Hepatic stellate cell (primary cell): Measurements from ENCODE around the gene BCR.
A peak's percentile ranks its signal among the peaks of the same experiment; 100 is the strongest.

Source experiments
- DNase-seq: peaks from one replicate; pipeline ENCODE4 v3.0.0; 2011; ENCODE audit warnings: low spot score

The BCR gene

GRCh38 chr22:23245799-23246136 is 65.5 kb downstream of the BCR start:
- no peak for DNase-seq

GRCh38 chr22:23246982-23247766 is 66.9 kb downstream of the BCR start:
- DNase-seq: no peak

DNA sequence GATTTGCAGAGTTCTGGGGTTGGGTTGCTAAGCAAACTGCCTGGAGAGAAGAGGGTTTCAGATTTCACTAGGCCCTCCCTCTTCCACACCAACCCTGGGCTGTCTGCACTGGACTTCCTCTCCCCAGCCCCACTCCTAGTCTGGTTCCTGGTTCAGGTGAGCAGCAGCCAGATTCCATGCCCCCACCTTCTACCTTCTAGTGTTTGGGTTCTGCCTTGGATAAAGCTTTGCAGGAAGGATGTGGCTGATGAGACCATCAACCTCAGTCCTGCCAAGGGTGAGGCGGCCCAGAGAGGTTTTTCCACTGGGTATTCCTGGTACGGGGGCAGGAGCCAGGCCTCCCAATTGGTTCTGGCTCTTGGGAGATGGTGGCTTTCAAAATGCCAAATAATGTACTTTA is 68.3 kb downstream of the BCR start:
- no peak for DNase-seq

- DNase-seq: no peak
These were observed 69.9 kb downstream of the BCR start for GRCh38 chr22:23250056-23250784.

DNA sequence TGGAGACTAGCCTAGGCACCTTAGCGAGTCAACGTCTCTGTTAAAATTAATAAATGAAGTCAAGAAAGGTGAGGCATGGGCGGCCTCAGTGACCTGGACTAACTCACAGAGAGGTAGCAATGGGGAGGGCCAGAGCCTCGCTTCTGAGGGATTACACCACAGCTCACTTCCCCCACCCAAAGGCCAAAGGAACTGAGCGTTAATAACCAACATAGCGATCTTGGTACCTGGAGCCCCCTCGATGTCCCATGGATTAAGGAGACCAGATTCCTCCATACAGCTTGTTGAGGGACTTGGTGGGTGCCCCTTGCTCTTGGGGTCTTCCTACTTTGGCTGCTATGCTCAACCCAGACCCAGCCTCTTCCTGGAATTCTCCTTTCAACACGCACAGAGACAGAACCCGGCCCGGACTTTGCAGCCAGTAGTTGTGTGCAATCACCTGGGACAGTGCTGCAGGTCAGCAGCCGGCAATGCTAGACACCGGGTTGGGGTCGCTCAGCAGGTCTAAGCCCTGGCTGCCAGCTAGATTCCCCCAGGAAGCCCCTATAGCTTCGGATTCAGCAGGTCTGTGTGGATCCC is 70.6 kb downstream of the BCR start:
- no peak for DNase-seq

DNA sequence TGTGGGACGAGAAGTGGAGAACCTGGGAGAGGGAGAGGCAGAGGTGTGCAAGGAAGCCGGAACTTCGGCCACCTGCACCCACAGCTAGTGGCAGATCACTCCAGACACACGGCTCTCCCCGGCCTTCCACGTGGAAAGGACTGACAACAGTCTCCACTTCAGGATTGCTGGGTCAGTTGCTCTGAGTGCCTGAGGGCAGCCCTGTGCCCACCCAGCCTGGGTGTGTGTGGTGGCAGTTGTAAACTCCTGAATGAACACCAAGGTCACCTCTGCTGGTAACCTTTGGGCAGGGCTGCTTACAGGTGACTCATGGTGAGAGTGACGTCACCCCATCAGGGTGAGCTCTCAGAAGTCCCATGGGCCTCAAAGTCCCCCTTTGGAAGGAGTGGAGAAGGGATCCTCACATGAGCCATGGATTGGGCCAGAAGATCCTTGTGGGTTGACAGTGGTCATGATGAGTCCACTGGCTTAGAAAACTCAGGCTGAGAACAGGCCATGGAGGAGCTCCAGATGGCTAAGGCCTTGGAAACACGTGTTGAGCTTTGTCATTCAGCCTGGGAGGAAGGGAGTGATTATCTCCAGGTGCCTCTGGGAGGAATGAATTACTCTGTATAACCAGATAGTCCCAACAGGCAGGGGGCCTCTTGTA is 71.3 kb downstream of the BCR start:
- DNase-seq: no peak

DNA sequence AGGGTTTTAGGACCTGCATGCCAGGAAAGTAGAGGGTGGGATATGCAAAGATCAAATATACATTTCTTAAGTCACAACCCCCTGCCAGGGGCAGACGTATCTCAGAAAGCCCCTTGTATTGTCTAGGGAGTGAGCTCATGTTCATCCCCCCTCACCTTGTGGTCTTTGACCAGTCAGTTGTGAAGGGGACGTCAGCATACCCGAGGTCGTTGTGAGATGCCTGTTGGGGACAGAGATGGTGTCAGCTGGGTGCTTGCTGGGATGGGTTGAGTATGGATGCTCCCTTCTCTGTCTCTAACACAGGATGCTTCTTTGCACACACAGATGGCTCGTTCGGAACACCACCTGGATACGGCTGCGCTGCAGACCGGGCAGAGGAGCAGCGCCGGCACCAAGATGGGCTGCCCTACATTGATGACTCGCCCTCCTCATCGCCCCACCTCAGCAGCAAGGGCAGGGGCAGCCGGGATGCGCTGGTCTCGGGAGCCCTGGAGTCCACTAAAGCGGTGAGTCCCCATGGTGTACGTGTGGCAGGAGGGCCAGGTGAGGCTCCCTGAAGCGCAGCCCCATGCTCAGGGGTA is 73.3 kb downstream of the BCR start:
- DNase-seq: no peak

DNA sequence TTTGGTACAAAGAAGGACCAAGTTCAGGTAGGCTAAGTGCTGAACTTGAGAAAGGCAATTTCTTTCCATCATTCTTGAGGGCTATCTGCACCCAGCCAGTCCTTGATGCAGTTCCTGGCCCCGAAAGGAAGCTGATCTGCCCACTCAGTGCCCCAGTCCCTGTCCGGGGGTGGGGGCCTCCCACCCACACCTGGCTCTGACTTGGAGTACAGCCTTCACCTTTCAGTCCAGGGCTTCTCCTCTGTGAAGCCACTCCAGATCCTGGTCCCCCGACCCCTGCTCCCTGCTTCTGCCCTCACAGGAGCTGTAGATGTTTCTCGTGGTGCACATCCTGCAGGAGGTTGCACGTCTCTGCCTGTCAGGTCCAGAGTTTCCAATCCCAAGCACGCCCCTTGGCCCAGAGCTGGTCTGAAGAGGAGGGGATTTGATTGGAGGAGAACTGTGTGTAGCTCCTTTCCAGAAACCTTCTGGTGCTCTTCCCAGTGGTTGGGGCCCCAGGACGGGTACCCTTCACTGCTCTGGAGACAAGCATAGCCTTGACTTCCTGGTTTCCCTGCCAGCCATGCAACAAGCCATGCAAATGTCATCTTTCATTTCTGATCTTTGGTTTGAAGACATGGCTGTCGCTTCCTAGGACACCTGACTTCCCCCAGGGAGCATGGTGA is 75.3 kb downstream of the BCR start:
- DNase-seq: no peak

GRCh38 chr22:23256171-23256932 is 76.0 kb downstream of the BCR start:
- no peak for DNase-seq

DNA sequence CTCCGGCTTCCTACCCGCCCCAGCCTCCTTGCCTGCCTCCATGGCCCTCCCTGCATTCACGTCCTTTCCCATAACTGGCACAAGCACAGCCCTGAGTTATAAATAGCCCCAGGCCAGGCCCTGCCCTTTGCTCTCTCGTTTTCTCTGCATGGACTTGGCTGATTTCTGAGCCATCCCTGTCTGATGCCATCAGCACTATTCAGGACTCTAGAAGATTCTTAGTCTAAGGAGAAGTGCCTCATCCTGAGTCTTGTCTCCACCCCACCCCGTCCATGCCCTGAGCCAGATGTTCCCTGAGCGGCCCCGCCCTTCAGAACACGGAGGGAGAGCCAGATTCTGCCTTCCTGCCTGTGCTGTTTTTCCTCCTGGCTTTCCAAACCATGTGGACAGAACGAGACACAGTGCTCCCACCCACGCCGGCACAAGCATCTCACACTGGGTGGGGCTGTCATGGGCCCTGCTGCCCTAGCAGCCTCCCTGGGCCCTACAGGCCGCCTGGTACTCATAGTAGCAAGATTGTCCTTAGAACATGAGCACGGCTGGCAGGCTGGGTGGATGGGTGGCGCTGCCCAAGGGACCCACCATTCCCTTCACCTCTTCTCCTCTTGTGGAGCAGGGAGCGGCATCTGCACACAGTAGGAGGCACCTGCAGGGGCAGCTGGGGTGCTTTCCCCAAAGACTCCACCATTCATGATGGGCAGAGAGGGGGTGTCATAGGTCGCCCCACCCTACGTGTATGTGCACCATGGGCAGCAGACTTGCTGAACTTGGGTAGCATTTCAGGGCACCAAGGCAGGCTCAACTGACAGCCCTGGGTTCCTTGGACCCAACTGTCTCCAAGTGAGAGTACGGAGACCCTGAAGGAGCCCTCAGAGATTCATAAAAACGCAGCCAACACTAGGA is 76.9 kb downstream of the BCR start:
- DNase-seq: peak; percentile 60

GRCh38 chr22:23257889-23258825 is 77.8 kb downstream of the BCR start:
- no peak for DNase-seq

- no peak for DNase-seq
These were observed 78.5 kb downstream of the BCR start for GRCh38 chr22:23258826-23259170.

GRCh38 chr22:23259916-23260644 is 79.8 kb downstream of the BCR start:
- no peak for DNase-seq

DNA sequence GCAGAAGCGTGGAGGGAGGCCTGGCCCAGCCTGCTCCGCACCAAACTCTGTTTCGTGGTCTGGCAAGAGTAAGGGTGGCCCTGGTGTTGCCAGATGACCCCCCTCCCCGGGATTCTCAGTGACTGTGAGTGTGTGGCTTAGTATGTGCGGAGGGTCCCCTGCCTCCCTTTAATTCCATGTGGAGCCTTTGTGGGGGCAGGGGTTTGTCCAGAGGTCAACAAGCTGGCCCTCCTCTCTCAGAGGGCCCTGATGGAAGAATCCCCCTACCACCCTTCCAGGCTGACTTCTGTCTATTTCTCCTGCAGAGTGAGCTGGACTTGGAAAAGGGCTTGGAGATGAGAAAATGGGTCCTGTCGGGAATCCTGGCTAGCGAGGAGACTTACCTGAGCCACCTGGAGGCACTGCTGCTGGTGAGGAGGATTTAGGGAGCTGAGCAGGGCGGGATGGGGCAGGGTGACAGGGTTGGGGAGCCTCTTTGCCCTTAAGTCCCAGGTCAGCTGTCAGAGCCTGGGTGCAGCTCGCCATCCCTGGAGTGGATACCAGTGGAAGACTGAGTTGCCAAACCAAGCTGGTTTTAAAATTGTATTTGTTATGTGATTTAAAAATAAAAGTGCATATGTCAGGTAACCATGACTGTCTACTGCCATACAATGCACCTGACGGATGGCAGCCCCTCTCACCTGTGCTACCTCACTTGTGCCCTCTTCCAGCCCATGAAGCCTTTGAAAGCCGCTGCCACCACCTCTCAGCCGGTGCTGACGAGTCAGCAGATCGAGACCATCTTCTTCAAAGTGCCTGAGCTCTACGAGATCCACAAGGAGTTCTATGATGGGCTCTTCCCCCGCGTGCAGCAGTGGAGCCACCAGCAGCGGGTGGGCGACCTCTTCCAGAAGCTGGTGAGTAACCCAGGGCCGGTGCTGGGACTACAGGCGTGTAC is 80.6 kb downstream of the BCR start:
- DNase-seq: no peak

- no peak for DNase-seq
These were observed 81.7 kb downstream of the BCR start for GRCh38 chr22:23261900-23262450.

- no peak for DNase-seq
These were observed 82.4 kb downstream of the BCR start for GRCh38 chr22:23262518-23263332.
